Right renal pelvis (tissue), 4 donors: ENCODE results near the gene IL10RA. TPM values are rescaled to one million over a fixed set of nuclear protein-coding genes. Genes with fewer than 3 reads are reported as not detected.

Source experiments
- DNase-seq, 4 donors: peaks; one replicate each; pipeline ENCODE4 v3.0.0-alpha.2; 2013; ENCODE audit warnings: low read depth in 4 of 4, low spot score in 3 of 4, missing footprints in 1 of 4
- polyA plus RNA-seq, 4 donors: library from polyadenylated mRNA; unstranded; fragments of 120-200 nt; gene quantifications; one replicate each; pipeline ENCODE4 v1.2.1, GENCODE V29; 2013; ENCODE audit not compliant: insufficient read length in 4 of 4

The IL10RA gene
- polyA plus RNA-seq, 4 donors: 2.6 to 3.1 (median 2.8) TPM

GRCh38 chr11:118042796-118043195 lies 56.6 kb downstream of the IL10RA start:
- DNase-seq: no peak

GRCh38 chr11:118045191-118045590 lies 59.0 kb downstream of the IL10RA start:
- no peak for DNase-seq

GRCh38 chr11:118046051-118046963 lies 60.1 kb downstream of the IL10RA start:
- DNase-seq: no peak

GRCh38 chr11:118046964-118047700 lies 60.9 kb downstream of the IL10RA start:
- DNase-seq: no peak

GRCh38 chr11:118047749-118048148 lies 61.6 kb downstream of the IL10RA start:
- DNase-seq: no peak

GRCh38 chr11:118048472-118049370 lies 62.5 kb downstream of the IL10RA start:
- no peak for DNase-seq

- DNase-seq: no peak
Observed at GRCh38 chr11:118049771-118050170, 63.6 kb downstream of the IL10RA start.

GRCh38 chr11:118050208-118050891 lies 64.2 kb downstream of the IL10RA start:
- no peak for DNase-seq

Other genes with a start within 250 kb of the IL10RA start
- 1 to 10 TPM; 1.7 to 2.9 (median 2.0) TPM for gene DSCAML1, start 189.2 kb upstream of the IL10RA start, polyA plus RNA-seq
- gene FXYD2, start 161.7 kb upstream of the IL10RA start, polyA plus RNA-seq: 100 to 1,000 TPM; 408 to 622 (median 443) TPM
- gene FXYD6, start 109.7 kb upstream of the IL10RA start, polyA plus RNA-seq: 100 to 1,000 TPM; 144 to 149 (median 147) TPM
- under 1 TPM; 0.62 to 0.90 (median 0.73) TPM for gene TMPRSS13, start 57.0 kb upstream of the IL10RA start, polyA plus RNA-seq
- 10 to 100 TPM; 27.6 to 33.1 (median 29.1) TPM for gene TMPRSS4, start 90.7 kb downstream of the IL10RA start, polyA plus RNA-seq
- under 1 TPM; 0.08 to 0.29 (median 0.13) TPM for gene SMIM35, start 100.6 kb downstream of the IL10RA start, polyA plus RNA-seq
- gene SCN4B, start 166.4 kb downstream of the IL10RA start, polyA plus RNA-seq: 1 to 10 TPM in 2 of 4 donors, under 1 TPM in 2; 0.89 to 1.6 (median 1.1) TPM
- gene SCN2B, start 190.2 kb downstream of the IL10RA start, polyA plus RNA-seq: 1 to 10 TPM; 4.4 to 4.9 (median 4.7) TPM
- gene JAML, start 238.6 kb downstream of the IL10RA start, polyA plus RNA-seq: 1 to 10 TPM; 1.7 to 2.9 (median 2.7) TPM